K562 (cell line): ENCODE measurements around the gene ZGLP1. TPM values are rescaled to one million over a fixed set of nuclear protein-coding genes. Genes with fewer than 3 reads are reported as not detected.

Source experiments
- ATF7 ChIP-seq: fragments of 450-650 bp; IDR thresholded peaks from 2 replicates; pipeline ENCODE4 v1.7.1; 2014; ENCODE audit warnings: mild to moderate bottlenecking, moderate library complexity
- BRD4 ChIP-seq: fragments of 200-600 bp; sonication (generic); IDR thresholded peaks from 2 replicates; pipeline ENCODE4 v1.6.1; 2017; ENCODE audit warnings: inconsistent platforms
- CSDE1 ChIP-seq, 2 experiments: fragments of 450-650 bp; IDR thresholded peaks; 2 replicates each; pipeline ENCODE4 v1.6.1; 2016; ENCODE audit warnings: mild to moderate bottlenecking in 1 of 2
- KDM2B ChIP-seq: fragments of 250-450 bp; sonication (Bioruptor Pico); IDR thresholded peaks from 2 replicates; pipeline ENCODE4 v1.8.0; 2021; ENCODE audit warnings: mild to moderate bottlenecking, moderate library complexity
- MLX ChIP-seq, 2 experiments: fragments of 450-650 bp in 1 of 2; sonication (generic) in 1 of 2; formaldehyde crosslinking; conservative IDR thresholded peaks; 2 replicates each; pipeline versions ENCODE4 v1.4.0 to v1.8.1; 2020 to 2022; ENCODE audit warnings: mild to moderate bottlenecking in 1 of 2, missing genetic modification reagents in 1 of 2
- NELFE ChIP-seq: IDR thresholded peaks from 2 replicates; pipeline ENCODE4 v1.6.1; 2011; ENCODE audit warnings: mild to moderate bottlenecking; ENCODE audit not compliant: insufficient read depth, insufficient read length
- NFATC3 ChIP-seq: fragments of 450-650 bp; IDR thresholded peaks from 2 replicates; pipeline ENCODE4 v1.6.1; 2017; ENCODE audit warnings: mild to moderate bottlenecking
- PHF8 ChIP-seq: fragments of 200-600 bp; sonication (generic); IDR thresholded peaks from 2 replicates; pipeline ENCODE4 v1.6.1; 2012; ENCODE audit warnings: mixed run types, mild to moderate bottlenecking, inconsistent platforms, low read length, moderate library complexity, borderline replicate concordance
- PPARD ChIP-seq: fragments of 250-450 bp; sonication (Bioruptor Pico); IDR thresholded peaks from 2 replicates; pipeline ENCODE4 v1.8.0; 2022; ENCODE audit warnings: inconsistent platforms, mild to moderate bottlenecking, moderate library complexity
- PRPF4 ChIP-seq: fragments of 200-400 bp; formaldehyde crosslinking; IDR thresholded peaks from one replicate; pipeline ENCODE4 v1.6.1; 2017; ENCODE audit warnings: low read length, low read depth, mild to moderate bottlenecking; ENCODE audit not compliant: insufficient read depth, poor library complexity, severe bottlenecking
- RBM39 ChIP-seq: fragments of 200-400 bp; formaldehyde crosslinking; optimal IDR thresholded peaks from 2 replicates; pipeline ENCODE3; 2018; ENCODE audit warnings: low read depth, low read length
- SETDB1 ChIP-seq: IDR thresholded peaks from one replicate; pipeline ENCODE4 v1.6.1; 2012; ENCODE audit warnings: low read length, control low read depth, inconsistent platforms
- SIRT6 ChIP-seq: IDR thresholded peaks from one replicate; pipeline ENCODE4 v1.6.1; 2012; ENCODE audit warnings: low read depth, mild to moderate bottlenecking, control low read depth, inconsistent platforms, low read length, moderate library complexity
- SMARCE1 ChIP-seq: fragments of 450-650 bp; IDR thresholded peaks from 2 replicates; pipeline ENCODE4 v1.7.1; 2016; ENCODE audit warnings: mild to moderate bottlenecking
- SP2 ChIP-seq: IDR thresholded peaks from 2 replicates; pipeline ENCODE4 v1.6.1; 2011; ENCODE audit warnings: mild to moderate bottlenecking, low read depth, low read length, moderate library complexity; ENCODE audit not compliant: poor library complexity, severe bottlenecking; ENCODE audit errors: extremely low read depth
- ZC3H4 ChIP-seq: sonication (generic); formaldehyde crosslinking; IDR thresholded peaks from 2 replicates; pipeline ENCODE4 v1.9.0; 2021; ENCODE audit warnings: missing genetic modification reagents, borderline replicate concordance
- ZFP30 ChIP-seq: fragments of 250-450 bp; sonication (Bioruptor Pico); IDR thresholded peaks from 2 replicates; pipeline ENCODE4 v1.8.0; 2022; ENCODE audit warnings: moderate library complexity, mild to moderate bottlenecking, inconsistent platforms, borderline replicate concordance
- ZNF174 ChIP-seq: fragments of 250-450 bp; sonication (Bioruptor Pico); IDR thresholded peaks from 2 replicates; pipeline ENCODE4 v1.4.0; 2020; ENCODE audit warnings: mild to moderate bottlenecking
- ZNF212 ChIP-seq: fragments of 450-650 bp; formaldehyde crosslinking; IDR thresholded peaks from 2 replicates; pipeline ENCODE4 v1.4.0; 2020; ENCODE audit warnings: mild to moderate bottlenecking
- ZNF699 ChIP-seq: fragments of 250-450 bp; sonication (Bioruptor Pico); IDR thresholded peaks from 2 replicates; pipeline ENCODE4 v1.8.0; 2021; ENCODE audit warnings: mild to moderate bottlenecking, moderate library complexity; ENCODE audit not compliant: insufficient replicate concordance
- polyA plus RNA-seq, 8 experiments: library from polyadenylated mRNA; depleted of rRNA in 4 of 8; stranded (reverse) in 5 of 8; unstranded in 3 of 8; fragments of >200 nt; fragmentation: Nextera tagmentation in 2 of 8; fragmentation: Illumina TruSeq in 1 of 8; extraction: Ambion mirVana in 2 of 8; extraction: Trizol in 1 of 8; gene quantifications; 2 replicates each; pipeline versions ENCODE4 v1.2.1 to v1.2.3, GENCODE V29; 2011 to 2014; ENCODE audit warnings: inconsistent platforms in 1 of 8, missing spikeins in 1 of 8
- total RNA-seq, 7 experiments: library from RNA; depleted of rRNA in 6 of 7; stranded (reverse); fragments of >200 nt in 6 of 7; fragmentation: Illumina TruSeq in 2 of 7; extraction: Trizol in 2 of 7; gene quantifications; 2 replicates each; pipeline versions ENCODE4 v1.2.1 to v1.2.3, GENCODE V29; 2011 to 2021; ENCODE audit warnings: low replicate concordance in 1 of 7
- TF ChIP-seq, protein P1 (sequence below), 2 experiments: fragments of 250-450 bp in 1 of 2; fragments of 450-650 bp in 1 of 2; sonication (Bioruptor Pico) in 1 of 2; IDR thresholded peaks; 2 replicates each; pipeline versions ENCODE4 v1.6.1 to v1.8.0; 2016 to 2021; ENCODE audit warnings: mild to moderate bottlenecking in 2 of 2, moderate library complexity in 2 of 2, missing compliant biosample characterization in 1 of 2, missing genetic modification characterization in 1 of 2
- TF ChIP-seq, protein P2 (sequence below): fragments of 450-650 bp; formaldehyde crosslinking; IDR thresholded peaks from 2 replicates; pipeline ENCODE4 v1.4.0; 2020; ENCODE audit warnings: mild to moderate bottlenecking
- TF ChIP-seq, protein P3 (sequence below): IDR thresholded peaks from 2 replicates; pipeline ENCODE4 v1.6.1; 2014; ENCODE audit warnings: antibody characterized with exemption
- TF ChIP-seq, protein P4 (sequence below): fragments of 450-650 bp; formaldehyde crosslinking; IDR thresholded peaks from 2 replicates; pipeline ENCODE4 v1.4.0; 2020; ENCODE audit warnings: mild to moderate bottlenecking, moderate library complexity

The ZGLP1 gene
- total and polyA plus RNA-seq, 9 of the 15 experiments (the other 6 are each of a cell fraction or from before 2014, with no cell fraction given) = 0.24 to 4.5 (median 2.2) TPM

DNA sequence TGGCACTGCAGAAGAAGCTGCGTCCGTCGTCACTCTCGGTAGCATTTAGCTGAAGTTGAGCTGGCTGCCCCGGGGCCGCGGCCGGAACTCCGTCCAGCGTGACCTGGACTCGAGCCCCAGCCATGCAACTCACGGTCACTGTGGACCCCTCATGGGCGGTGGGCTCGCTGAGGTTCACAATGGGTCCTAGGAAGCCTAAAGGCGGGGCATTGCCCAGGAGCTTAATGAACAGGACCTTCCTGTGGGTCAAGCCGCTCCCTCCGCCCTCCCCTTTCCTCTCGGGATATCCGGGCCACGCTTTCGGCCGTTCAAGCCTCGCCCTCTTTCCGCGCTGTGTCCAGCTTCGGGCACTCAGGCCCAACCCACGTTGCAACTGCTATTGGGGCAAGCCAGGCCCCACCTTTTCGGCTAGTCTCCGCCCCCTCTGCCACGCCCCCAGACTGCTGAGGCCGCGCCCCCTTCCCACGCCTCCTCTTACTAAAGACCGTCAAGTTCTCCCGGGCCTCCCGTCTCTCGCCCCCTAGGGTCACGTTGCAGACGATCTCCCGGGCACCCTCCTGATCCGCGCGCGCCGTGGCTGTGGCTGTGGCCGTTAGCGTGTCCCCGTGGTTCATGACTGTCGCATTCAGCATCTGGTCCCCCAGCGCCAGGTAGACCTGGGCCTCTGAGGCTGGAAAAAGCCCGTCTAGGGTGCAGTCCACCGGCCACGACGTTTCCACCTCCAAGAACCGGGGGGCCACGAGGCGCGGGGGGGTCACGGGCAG lies 25.2 kb upstream of the ZGLP1 start (continued):
- TF ChIP-seq, protein P1, sequence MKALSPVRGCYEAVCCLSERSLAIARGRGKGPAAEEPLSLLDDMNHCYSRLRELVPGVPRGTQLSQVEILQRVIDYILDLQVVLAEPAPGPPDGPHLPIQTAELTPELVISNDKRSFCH (CRISPR knock-in tag; IDR thresholded peaks at IDR 0.05) = no peak
- TF ChIP-seq, protein P1 (tag; IDR thresholded peaks at IDR 0.05) = 0 out of 2 replicates have a peak, but pooled peaks have one; percentile 76
- TF ChIP-seq ZFP30 (CRISPR knock-in tag) (no peak), PPARD (CRISPR knock-in tag) (no peak), SETDB1 (no peak), PHF8 (peak; percentile 75; the same call in 1 of the 2 replicates), SMARCE1 (no peak), MLX (CRISPR knock-in tag; conservative IDR thresholded peaks at IDR 0.05) (no peak), ZNF699 (CRISPR knock-in tag) (no peak), CSDE1 (IDR thresholded peaks at IDR 0.05) (no peak), RBM39 (no peak), ATF7 (0 out of 2 replicates have a peak, but pooled peaks have one; percentile 71), SIRT6 (no peak), NFATC3 (no peak), NELFE (no peak), ZC3H4 (no peak), BRD4 (no peak), PRPF4 (no peak), ZNF212 (CRISPR knock-in tag) (no peak), KDM2B (CRISPR knock-in tag) (no peak), SP2 (no peak), ZNF174 (CRISPR knock-in tag) (no peak)
- TF ChIP-seq, protein P2, sequence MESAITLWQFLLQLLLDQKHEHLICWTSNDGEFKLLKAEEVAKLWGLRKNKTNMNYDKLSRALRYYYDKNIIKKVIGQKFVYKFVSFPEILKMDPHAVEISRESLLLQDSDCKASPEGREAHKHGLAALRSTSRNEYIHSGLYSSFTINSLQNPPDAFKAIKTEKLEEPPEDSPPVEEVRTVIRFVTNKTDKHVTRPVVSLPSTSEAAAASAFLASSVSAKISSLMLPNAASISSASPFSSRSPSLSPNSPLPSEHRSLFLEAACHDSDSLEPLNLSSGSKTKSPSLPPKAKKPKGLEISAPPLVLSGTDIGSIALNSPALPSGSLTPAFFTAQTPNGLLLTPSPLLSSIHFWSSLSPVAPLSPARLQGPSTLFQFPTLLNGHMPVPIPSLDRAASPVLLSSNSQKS = no peak
- TF ChIP-seq, protein P3, sequence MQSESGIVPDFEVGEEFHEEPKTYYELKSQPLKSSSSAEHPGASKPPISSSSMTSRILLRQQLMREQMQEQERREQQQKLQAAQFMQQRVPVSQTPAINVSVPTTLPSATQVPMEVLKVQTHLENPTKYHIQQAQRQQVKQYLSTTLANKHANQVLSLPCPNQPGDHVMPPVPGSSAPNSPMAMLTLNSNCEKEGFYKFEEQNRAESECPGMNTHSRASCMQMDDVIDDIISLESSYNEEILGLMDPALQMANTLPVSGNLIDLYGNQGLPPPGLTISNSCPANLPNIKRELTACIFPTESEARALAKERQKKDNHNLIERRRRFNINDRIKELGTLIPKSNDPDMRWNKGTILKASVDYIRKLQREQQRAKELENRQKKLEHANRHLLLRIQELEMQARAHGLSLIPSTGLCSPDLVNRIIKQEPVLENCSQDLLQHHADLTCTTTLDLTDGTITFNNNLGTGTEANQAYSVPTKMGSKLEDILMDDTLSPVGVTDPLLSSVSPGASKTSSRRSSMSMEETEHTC = no peak
- TF ChIP-seq, protein P4, sequence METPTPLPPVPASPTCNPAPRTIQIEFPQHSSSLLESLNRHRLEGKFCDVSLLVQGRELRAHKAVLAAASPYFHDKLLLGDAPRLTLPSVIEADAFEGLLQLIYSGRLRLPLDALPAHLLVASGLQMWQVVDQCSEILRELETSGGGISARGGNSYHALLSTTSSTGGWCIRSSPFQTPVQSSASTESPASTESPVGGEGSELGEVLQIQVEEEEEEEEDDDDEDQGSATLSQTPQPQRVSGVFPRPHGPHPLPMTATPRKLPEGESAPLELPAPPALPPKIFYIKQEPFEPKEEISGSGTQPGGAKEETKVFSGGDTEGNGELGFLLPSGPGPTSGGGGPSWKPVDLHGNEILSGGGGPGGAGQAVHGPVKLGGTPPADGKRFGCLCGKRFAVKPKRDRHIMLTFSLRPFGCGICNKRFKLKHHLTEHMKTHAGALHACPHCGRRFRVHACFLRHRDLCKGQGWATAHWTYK (CRISPR knock-in tag) = peak; percentile 98
